T-helper 2 cell treated with Interferon-gamma antibody and Interleukin-4, amounts not matched to agents 100 ng/mL and 5 ng/mL, for 36 hours (primary cell): Measurements from ENCODE around the gene PARD3B. TPM values are rescaled to one million over a fixed set of nuclear protein-coding genes. Genes with fewer than 3 reads are reported as not detected.

Source experiments
- intact Hi-C: fragments of 100-400 bp; cut with micrococcal nuclease; formaldehyde crosslinking; loops from one replicate; pipeline ENCODE4 v1.15.1; 2023
- total RNA-seq: library from RNA; stranded (reverse); gene quantifications from 2 replicates; pipeline ENCODE4 v1.2.3, GENCODE V29; 2022

Gene PARD3B
- total RNA-seq, 1 donor from 2014 or later, result 1.7 TPM

GRCh38 chr2:204945376-204945775 is 400.1 kb downstream of the PARD3B start:
- intact Hi-C loops, result loop anchor here (5.0 kb wide), 1 partner anchor 737 kb away; the partner anchor contains the start of gene NRP2

DNA sequence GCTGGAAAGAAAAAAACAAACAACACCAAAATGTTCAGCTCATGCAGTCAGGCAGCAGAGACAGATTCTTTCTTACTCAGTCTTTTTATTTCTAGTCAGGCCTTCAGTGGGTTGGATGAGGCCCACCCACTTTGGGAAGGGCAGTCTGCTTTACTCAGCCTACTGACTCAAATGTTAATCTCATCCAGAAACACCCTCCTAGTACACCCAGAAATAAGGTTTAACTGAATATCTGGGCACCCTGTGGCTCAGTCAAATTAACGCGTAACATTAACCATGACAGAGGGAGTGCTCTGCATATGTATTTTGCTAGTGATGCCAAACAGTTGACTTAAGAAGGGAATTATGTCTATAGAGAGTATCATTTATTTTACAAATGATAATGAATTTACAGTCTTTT is 401.6 kb downstream of the PARD3B start:
- intact Hi-C loops, result loop anchor here (5.0 kb wide), 1 partner anchor 735 kb away; the partner anchor contains the start of gene NRP2

- intact Hi-C loops, result loop anchor here (5.0 kb wide), 1 partner anchor 735 kb away; the partner anchor contains the start of gene NRP2
Observed at GRCh38 chr2:204947405-204947804, 402.1 kb downstream of the PARD3B start.

GRCh38 chr2:204948024-204948763 is 402.9 kb downstream of the PARD3B start:
- intact Hi-C loops, result loop anchor here (1.0 to 5.0 kb wide), 6 partner anchors 19 to 837 kb away; partner anchors contain the start of gene NRP2

DNA sequence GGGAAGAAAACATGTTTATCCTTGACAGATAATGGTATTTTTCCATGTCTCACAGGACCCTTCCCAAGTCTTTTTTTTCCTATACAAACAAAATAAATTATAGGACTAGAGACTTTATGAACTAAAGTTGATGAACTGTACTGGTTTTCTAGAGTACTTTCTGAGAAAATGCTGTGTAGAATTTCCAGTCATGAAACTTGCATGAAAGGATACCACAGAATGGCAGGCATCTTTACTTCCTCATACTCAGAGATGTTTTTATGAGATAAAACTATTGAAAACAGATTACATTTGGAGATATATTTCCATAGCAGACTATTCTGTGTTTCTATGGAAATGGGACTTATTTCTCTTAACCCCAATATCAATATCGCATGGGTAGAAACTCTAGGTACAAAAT is 403.5 kb downstream of the PARD3B start:
- intact Hi-C loops, result loop anchor here (1.0 to 5.0 kb wide), 7 partner anchors 9 to 838 kb away; partner anchors contain the start of gene NRP2

DNA sequence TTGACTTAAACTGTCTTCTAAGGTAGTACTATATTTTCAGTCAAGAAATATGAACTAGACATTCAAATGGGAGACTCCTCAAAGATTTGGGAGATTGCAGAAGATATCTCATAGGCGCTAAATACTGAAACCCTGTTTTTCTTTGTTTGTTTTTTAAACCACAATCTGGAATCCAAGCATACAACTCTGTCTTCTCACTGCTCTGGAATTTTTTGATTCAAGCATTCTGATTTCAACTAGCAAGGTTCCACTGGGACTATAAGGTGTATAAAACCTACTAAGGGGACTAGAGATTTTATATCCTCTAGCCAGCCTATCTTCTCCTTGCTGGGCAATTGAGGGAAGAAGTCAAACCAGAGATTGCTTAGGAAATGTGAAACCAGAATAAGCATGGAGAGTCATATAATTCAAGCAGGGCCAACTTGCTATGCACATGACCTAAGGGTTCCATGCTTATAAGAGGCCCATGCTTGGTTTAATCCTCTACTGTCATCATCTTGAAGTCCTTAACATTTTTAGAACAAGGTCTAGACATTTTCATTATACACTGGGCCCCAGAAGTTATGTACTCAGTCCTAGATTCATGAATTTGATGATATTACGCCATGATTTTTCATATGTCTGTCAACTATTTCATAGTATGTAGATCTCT is 405.5 kb downstream of the PARD3B start:
- intact Hi-C loops, result no loop called here

GRCh38 chr2:204958371-204958770 is 413.1 kb downstream of the PARD3B start:
- intact Hi-C loops, result loop anchor here (1.0 kb wide), 2 partner anchors 9 kb away; no protein-coding TSS in a partner anchor

DNA sequence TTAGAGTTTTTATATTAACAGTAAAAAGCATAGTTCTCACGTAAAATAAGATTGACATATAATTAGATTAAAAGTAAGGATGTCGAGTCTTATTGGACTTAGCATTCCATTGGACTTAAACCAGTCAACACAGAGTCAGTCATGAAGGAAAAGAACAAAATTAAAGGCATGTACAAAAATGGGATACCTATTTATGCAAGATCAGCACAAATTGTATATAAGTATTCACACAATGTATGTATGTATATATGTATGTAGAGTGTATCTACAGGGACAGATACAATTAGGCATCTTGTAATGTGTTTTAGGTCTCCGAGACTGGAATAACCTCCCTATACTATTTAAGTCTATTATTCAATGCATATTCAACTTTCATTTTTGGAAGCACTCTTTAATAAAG is 419.1 kb downstream of the PARD3B start:
- intact Hi-C loops, result no loop called here

- intact Hi-C loops, result loop anchor here (5.0 kb wide), 2 partner anchors 36 to 111 kb away; no protein-coding TSS in a partner anchor
Observed at GRCh38 chr2:204966245-204966644, 421.0 kb downstream of the PARD3B start.

DNA sequence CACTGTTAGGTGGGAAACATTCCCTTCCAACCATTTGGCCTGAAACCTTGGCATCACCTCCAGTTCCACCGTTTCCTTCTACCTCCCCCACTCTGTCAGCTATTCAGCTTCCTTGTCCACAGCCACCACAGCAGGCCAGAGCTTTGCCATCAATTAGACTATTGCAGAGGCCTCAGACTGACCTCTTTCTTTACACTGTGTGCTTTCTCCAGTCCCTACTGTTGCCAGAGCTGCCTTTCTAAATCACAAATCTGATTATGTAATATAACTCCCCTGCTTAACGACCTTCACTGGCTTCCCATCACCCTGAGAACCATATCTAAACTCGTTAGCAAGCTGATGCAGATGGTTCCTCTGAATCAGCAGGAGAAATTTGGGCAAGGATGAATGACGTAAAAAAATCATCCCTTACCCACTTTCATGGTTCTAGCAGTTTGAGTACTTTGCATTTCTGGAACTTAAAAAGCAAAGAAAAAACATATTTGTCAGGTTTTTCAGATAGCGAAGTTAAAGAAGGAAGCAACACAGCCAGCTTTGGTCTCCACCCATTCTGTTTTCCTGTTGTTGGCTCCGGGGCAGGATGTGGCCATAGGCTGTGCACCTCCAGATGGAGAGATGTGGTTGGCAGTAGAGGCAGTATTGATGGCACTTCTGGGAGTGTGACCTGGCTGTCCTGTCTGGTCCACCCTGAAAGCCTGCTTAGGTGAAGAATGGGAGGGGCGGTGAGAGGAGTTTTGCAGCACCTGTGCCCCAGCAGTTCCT is 422.1 kb downstream of the PARD3B start:
- intact Hi-C loops, result loop anchor here (1.0 to 5.0 kb wide), 5 partner anchors 9 to 110 kb away; no protein-coding TSS in a partner anchor

GRCh38 chr2:204971206-204971907 is 426.1 kb downstream of the PARD3B start:
- intact Hi-C loops, result no loop called here

DNA sequence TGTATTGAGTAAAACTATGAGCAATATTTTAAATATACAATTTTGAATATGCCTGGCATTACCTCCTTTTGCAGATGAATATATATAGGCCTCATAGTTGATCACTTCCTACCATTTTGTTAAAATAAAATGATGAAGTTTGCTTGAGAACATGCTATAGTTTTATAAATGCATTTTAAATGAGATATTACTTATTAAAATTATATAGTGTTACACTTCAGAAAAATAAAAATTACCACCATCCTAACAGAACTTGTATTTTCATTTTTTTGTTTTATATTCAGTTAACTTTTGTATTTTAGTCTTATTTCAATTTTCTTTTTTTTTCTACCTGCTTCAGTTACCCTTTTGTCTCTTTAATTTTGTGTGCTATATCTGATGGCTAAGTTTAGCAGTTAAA is 426.9 kb downstream of the PARD3B start:
- intact Hi-C loops, result no loop called here

DNA sequence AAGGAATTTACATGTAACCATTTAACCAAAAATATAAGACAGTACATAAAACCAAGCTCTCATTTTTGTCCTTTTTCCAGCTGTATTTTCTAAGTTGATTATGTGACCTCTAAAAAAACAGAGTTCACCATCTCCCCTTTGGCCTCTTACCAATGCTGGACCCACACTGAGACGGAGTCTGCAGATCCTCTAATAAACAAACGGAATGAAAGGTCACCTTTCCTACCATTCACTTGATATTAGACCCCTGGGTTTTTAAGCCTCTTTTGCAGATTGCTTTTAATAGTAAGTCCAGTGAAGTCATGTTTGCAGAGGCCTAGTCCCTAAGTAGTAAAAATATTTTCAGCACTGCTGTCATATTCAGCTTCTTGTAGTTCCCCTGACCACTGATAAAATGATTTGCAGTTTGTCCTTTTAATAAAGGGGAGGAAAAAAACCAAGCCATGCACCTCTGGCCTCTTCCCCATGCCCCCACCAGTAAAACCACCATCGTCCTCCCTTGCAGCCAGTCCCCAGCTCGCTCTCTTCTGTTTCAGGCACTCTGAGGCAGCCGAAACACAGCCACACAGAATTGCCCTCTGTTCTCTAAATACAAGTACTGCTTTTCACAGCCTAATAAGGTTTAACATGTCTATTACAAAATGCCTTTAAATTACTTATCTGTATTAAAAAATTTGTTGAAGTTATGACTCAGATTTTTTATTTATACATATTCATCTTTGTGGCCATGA is 427.5 kb downstream of the PARD3B start:
- intact Hi-C loops, result no loop called here

DNA sequence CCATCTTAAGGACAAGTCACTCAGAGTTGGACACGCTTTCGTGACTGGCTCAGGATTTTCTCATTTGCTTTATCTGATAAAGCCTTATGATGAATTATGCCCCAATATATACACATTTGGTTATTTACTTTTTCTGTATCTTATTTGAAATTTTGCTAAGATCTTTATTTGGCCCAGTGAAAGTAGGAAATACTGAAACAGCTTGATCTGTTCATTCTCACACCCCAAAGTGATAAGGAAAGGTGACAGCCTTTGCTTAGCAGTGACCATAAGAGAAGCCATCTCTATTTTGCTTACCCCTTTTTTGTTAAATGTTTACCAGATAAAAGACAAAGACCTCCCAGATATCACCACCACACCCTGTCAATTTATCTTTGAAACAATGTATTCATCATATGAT is 428.3 kb downstream of the PARD3B start:
- intact Hi-C loops, result no loop called here

- intact Hi-C loops, result no loop called here
Observed at GRCh38 chr2:204974487-204974886, 429.2 kb downstream of the PARD3B start.

- intact Hi-C loops, result no loop called here
Observed at GRCh38 chr2:204977914-204978313, 432.6 kb downstream of the PARD3B start.

- intact Hi-C loops, result no loop called here
Observed at GRCh38 chr2:204982303-204982702, 437.0 kb downstream of the PARD3B start.

DNA sequence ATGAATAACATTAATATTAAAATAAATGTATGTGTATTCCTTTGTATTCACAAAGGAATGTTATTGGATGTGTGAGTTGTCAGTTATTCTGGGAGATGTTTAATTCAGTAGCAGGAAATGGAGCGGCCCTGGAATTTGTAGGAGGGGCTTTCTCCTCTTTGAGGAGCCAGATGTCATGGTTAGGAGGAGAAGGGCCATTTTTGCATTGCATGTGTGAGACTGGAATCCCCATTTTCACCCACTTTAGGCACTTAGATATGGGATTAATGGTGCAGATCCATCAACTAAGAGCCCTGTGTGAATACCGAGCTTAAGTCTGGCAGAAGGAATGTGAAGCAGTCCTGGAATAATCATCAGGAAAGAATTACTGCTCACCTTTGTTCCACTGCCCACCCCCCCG is 439.2 kb downstream of the PARD3B start:
- intact Hi-C loops, result no loop called here

- intact Hi-C loops, result no loop called here
Observed at GRCh38 chr2:204986641-204987040, 441.4 kb downstream of the PARD3B start.

DNA sequence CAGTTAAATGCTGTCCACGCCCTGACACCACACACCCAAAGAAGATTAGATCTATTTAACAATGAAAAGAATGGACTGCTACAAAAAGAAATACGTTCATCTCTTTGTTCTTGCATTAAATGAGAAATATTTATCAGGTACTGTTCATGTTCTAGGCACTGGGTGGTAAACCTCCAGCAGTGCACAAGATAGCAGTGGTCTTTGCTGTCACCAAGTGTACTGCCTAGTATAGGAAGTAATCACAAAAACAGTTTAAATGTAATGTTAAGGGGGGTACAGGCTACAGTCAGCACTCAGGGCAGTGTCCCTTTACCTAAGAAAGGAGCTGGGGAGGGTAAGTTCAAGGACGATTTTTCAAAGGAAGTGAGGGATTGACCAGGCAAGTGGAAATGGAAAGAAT is 443.6 kb downstream of the PARD3B start:
- intact Hi-C loops, result no loop called here
